HEK293 (cell line): ENCODE measurements around the gene PARD3.

Source experiments
- CTCF ChIA-PET: fragments of 350-600 bp; formaldehyde crosslinking; extraction: SDS; loops from one replicate; lab custom pipeline; 2021; ENCODE audit warnings: antibody characterized with exemption; lab: Yijun Ruan, JAX
- POLR2A ChIA-PET: fragments of 300-600 bp; formaldehyde crosslinking; extraction: SDS; loops from one replicate; lab custom pipeline; 2020; ENCODE audit warnings: antibody characterized with exemption, inconsistent platforms; lab: Yijun Ruan, JAX
- H3K27ac ChIP-seq: fragments of 200-500 bp; sonication (Bioruptor generic); 2 replicates; pipeline ENCODE4 v1.5.1; 2014; ENCODE audit warnings: low read depth, low read length, control low read depth, inconsistent platforms; ENCODE audit errors: extremely low read depth
- H3K36me3 ChIP-seq, 2 experiments: fragments of 200-500 bp in 1 of 2; sonication (Bioruptor generic) in 1 of 2; 1 replicate in 1 of 2; 2 replicates in 1 of 2; pipeline ENCODE4 v1.5.1; 2014 to 2017; ENCODE audit warnings: inconsistent platforms in 2 of 2, low read length in 2 of 2; ENCODE audit not compliant: control insufficient read depth in 2 of 2, insufficient read depth in 1 of 2
- H3K4me1 ChIP-seq: fragments of 200-500 bp; sonication (Bioruptor generic); 2 replicates; pipeline ENCODE4 v1.5.1; 2014; ENCODE audit warnings: mild to moderate bottlenecking, low read length, inconsistent platforms; ENCODE audit not compliant: control insufficient read depth, insufficient read depth
- H3K4me3 ChIP-seq: 2 replicates; pipeline ENCODE4 v1.5.1; 2011; ENCODE audit warnings: low read depth, mild to moderate bottlenecking, control low read depth, low read length, moderate library complexity
- H3K9me3 ChIP-seq: fragments of 200-500 bp; sonication (Bioruptor generic); 2 replicates; pipeline ENCODE4 v1.5.1; 2014; ENCODE audit warnings: low read depth, low read length, inconsistent platforms; ENCODE audit not compliant: control insufficient read depth, insufficient read depth
- EGR2 ChIP-seq: fragments of 450-650 bp; formaldehyde crosslinking; IDR thresholded peaks from 2 replicates; pipeline ENCODE4 v1.5.1; 2016; ENCODE audit warnings: low read depth, missing biosample characterization, missing genetic modification characterization
- MYNN ChIP-seq: fragments of 450-650 bp; formaldehyde crosslinking; IDR thresholded peaks from 2 replicates; pipeline ENCODE4 v1.5.1; 2016; ENCODE audit warnings: missing biosample characterization, missing genetic modification characterization, borderline replicate concordance
- PRDM1 ChIP-seq: fragments of 450-650 bp; formaldehyde crosslinking; IDR thresholded peaks from 2 replicates; pipeline ENCODE4; 2016; ENCODE audit warnings: missing biosample characterization, missing genetic modification characterization
- ZBTB20 ChIP-seq: fragments of 450-650 bp; formaldehyde crosslinking; IDR thresholded peaks from 2 replicates; pipeline ENCODE4 v1.5.1; 2016; ENCODE audit warnings: missing biosample characterization, missing genetic modification characterization
- ZBTB21 ChIP-seq: fragments of 450-650 bp; formaldehyde crosslinking; IDR thresholded peaks from 2 replicates; pipeline ENCODE4 v1.5.1; 2017; ENCODE audit warnings: missing biosample characterization, missing genetic modification characterization
- ZBTB48 ChIP-seq: fragments of 450-650 bp; formaldehyde crosslinking; IDR thresholded peaks from 2 replicates; pipeline ENCODE4 v1.5.1; 2016; ENCODE audit warnings: missing biosample characterization, missing genetic modification characterization
- ZBTB7A ChIP-seq: fragments of 450-650 bp; formaldehyde crosslinking; IDR thresholded peaks from 2 replicates; pipeline ENCODE4 v1.5.1; 2016; ENCODE audit warnings: low read depth, missing biosample characterization, missing genetic modification characterization
- ZNF112 ChIP-seq: fragments of 450-650 bp; formaldehyde crosslinking; IDR thresholded peaks from 2 replicates; pipeline ENCODE4 v1.5.0; 2017; ENCODE audit warnings: missing biosample characterization, missing genetic modification characterization
- ZNF121 ChIP-seq: fragments of 450-650 bp; formaldehyde crosslinking; IDR thresholded peaks from 2 replicates; pipeline ENCODE4 v1.5.1; 2016; ENCODE audit warnings: missing biosample characterization, missing genetic modification characterization
- ZNF140 ChIP-seq: fragments of 450-650 bp; formaldehyde crosslinking; IDR thresholded peaks from 2 replicates; pipeline ENCODE4 v1.5.1; 2016; ENCODE audit warnings: missing biosample characterization, missing genetic modification characterization
- ZNF174 ChIP-seq: fragments of 450-650 bp; formaldehyde crosslinking; IDR thresholded peaks from 2 replicates; pipeline ENCODE4 v1.5.0; 2017; ENCODE audit warnings: missing biosample characterization, mild to moderate bottlenecking, missing genetic modification characterization
- ZNF184 ChIP-seq: fragments of 450-650 bp; IDR thresholded peaks from 2 replicates; pipeline ENCODE4 v1.5.1; 2018; ENCODE audit warnings: missing biosample characterization, mild to moderate bottlenecking, missing genetic modification characterization
- ZNF221 ChIP-seq: fragments of 450-650 bp; formaldehyde crosslinking; IDR thresholded peaks from 2 replicates; pipeline ENCODE4 v1.5.1; 2017; ENCODE audit warnings: missing biosample characterization, missing genetic modification characterization, borderline replicate concordance
- ZNF501 ChIP-seq: fragments of 450-650 bp; formaldehyde crosslinking; IDR thresholded peaks from 2 replicates; pipeline ENCODE4 v1.5.1; 2016; ENCODE audit warnings: missing biosample characterization, missing genetic modification characterization
- ZNF600 ChIP-seq: fragments of 450-650 bp; formaldehyde crosslinking; IDR thresholded peaks from 2 replicates; pipeline ENCODE4 v1.5.1; 2016; ENCODE audit warnings: missing biosample characterization, missing genetic modification characterization
- ZNF792 ChIP-seq: fragments of 450-650 bp; formaldehyde crosslinking; IDR thresholded peaks from 2 replicates; pipeline ENCODE4 v1.5.1; 2016; ENCODE audit warnings: missing biosample characterization, missing genetic modification characterization
- TF ChIP-seq, protein P1 (sequence below): fragments of 450-650 bp; formaldehyde crosslinking; IDR thresholded peaks from 2 replicates; pipeline ENCODE4 v1.5.1; 2017; ENCODE audit warnings: missing biosample characterization, missing genetic modification characterization
- TF ChIP-seq, protein P2 (sequence below): fragments of 450-650 bp; formaldehyde crosslinking; IDR thresholded peaks from 2 replicates; pipeline ENCODE4 v1.5.1; 2016; ENCODE audit warnings: missing biosample characterization, missing genetic modification characterization
- TF ChIP-seq, protein P3 (sequence below): fragments of 450-650 bp; formaldehyde crosslinking; IDR thresholded peaks from 2 replicates; pipeline ENCODE4 v1.5.1; 2016; ENCODE audit warnings: missing biosample characterization, missing genetic modification characterization

Gene PARD3

DNA sequence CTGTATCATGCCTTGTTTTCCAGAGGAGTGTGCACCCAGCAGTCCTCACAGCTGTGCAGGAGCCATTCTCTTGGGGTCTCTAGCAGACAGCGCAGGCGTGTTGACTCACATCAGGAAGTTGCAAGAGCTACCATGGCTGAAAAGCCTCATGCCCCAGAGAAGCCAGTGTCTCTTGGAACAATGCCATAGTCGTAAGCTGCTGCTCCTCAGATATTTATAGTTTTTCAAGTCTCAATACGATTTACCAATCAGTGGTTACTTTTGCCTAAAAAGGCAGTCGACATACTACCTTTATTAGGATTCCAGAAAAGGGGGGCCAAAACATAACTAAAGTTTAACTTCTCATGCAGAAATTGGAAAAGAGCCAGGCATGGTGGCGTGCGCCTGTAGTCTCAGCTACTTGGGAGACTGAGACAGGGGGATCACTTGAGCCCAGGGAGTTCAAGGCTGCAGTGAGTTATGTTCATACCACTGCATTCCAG lies 407.7 kb downstream of the PARD3 start (continued):
- no peak for TF ChIP-seq ZNF600 (tag by site-specific recombination)
- TF ChIP-seq ZNF792 (tag by site-specific recombination), result no peak
- TF ChIP-seq, all 188 proteins: peak for 0

DNA sequence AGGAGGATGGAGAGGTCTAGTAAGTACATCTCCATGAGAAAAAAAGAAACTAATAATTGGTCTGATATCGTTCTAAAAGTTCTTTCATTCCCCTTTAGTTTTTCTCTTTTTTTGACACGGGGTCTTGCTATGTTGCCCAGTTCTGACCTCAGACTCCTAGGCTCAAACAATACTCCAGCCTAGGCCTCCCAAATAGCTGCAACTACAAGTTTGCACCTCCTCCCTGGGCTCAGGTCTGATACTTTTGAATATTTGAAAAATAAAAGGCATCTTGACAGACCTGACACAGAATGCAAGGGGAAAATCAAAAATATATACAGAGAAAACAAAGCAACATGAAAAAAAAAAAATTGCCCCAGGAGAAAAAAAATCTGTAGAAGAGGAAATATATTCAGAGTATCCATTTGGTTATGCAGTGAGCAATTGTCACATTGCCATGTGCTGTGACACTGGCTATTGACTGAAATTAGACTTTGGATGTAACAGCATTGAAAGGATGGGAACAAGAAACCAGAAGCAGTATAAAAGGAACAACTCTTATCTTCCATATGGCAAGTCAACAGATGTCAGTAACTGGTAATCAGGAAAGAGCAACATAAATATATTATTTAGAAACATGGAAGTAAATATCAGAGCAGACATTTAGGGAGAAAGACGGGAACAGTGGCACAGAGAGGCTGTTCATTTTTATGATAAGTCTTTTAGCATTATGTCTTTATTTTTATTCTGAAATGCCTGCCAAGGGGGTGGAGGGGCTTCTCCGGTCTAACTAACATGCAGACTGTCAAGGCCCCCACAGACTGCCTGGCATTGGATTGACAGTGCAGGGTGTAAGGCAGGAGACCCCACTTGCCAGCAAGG lies 408.4 kb downstream of the PARD3 start:
- ChIA-PET POLR2A (no interaction called here), CTCF (no interaction called here)
- Histone ChIP-seq H3K4me3 (no peak overlapping the region), H3K9me3 (no peaks in the 10 kb centered on the region), H3K36me3 (no peaks in the 10 kb centered on the region), H3K27ac (no peak overlapping the region), H3K4me1 (peaks cover 23% of the 10 kb centered on the region)
- TF ChIP-seq ZNF501 (tag by site-specific recombination), result no peak
- peak; percentile 61; the same call in 1 of the 2 replicates for TF ChIP-seq ZNF121
- TF ChIP-seq ZNF792 (tag by site-specific recombination), result no peak
- TF ChIP-seq ZNF221 (tag by site-specific recombination), result no peak
- no peak for TF ChIP-seq ZBTB21 (tag by site-specific recombination)
- no peak for TF ChIP-seq ZNF112 (tag by site-specific recombination)
- TF ChIP-seq MYNN (tag by site-specific recombination), result no peak

DNA sequence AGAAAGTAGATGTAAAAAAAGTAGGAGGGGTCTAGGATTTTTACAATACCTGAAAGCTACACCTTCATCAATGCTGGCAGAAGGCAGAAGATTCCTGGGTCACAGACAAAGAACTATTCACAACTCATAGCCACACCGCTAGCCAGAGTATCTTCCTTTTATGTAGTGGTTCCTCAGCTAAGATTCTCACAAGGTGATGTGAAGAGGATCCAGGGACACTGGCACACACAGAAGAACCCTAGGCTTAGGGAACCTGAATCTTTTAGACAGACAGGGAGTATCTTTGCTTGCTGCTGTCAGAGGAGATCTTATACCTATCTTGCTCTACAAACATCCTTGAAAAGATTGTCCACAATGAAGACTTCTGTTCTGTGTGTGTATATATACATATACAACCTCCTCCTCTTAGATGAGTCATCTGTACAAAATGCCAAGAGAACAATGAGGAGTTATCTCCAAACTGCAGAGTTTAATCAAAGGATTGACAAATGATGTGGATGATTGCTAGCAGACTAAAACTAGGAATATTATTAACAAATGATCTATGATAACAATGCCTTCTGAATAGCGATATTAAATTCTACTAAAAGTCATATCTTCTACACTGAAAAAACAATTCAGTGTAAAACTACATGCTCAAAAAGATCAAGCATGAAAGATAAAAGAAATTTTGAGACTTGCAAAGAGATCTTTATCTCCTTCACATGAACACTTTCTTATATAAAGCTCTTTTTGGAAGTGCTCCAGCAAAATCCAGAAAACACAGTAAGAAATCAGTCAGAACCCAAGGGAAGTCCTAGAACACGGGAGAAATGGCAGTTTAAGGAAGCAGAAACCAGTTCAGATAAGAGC lies 409.3 kb downstream of the PARD3 start:
- Histone ChIP-seq H3K9me3 (no peaks in the 10 kb centered on the region), H3K36me3 (no peaks in the 10 kb centered on the region), H3K4me3 (no peak overlapping the region), H3K27ac (no peak overlapping the region), H3K4me1 (peaks cover 24% of the 10 kb centered on the region)
- ChIA-PET POLR2A (no interaction called here), CTCF (no interaction called here)
- 0 out of 2 replicates have a peak, but pooled peaks have one; percentile 22 for TF ChIP-seq ZBTB48
- 0 out of 2 replicates have a peak, but pooled peaks have one; percentile 13 for TF ChIP-seq PRDM1 (tag by site-specific recombination)
- TF ChIP-seq, protein P1, sequence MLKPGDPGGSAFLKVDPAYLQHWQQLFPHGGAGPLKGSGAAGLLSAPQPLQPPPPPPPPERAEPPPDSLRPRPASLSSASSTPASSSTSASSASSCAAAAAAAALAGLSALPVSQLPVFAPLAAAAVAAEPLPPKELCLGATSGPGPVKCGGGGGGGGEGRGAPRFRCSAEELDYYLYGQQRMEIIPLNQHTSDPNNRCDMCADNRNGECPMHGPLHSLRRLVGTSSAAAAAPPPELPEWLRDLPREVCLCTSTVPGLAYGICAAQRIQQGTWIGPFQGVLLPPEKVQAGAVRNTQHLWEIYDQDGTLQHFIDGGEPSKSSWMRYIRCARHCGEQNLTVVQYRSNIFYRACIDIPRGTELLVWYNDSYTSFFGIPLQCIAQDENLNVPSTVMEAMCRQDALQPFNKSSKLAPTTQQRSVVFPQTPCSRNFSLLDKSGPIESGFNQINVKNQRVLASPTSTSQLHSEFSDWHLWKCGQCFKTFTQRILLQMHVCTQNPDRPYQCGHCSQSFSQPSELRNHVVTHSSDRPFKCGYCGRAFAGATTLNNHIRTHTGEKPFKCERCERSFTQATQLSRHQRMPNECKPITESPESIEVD (tag by site-specific recombination), result peak; percentile 43
- no peak for TF ChIP-seq EGR2 (tag by site-specific recombination)

DNA sequence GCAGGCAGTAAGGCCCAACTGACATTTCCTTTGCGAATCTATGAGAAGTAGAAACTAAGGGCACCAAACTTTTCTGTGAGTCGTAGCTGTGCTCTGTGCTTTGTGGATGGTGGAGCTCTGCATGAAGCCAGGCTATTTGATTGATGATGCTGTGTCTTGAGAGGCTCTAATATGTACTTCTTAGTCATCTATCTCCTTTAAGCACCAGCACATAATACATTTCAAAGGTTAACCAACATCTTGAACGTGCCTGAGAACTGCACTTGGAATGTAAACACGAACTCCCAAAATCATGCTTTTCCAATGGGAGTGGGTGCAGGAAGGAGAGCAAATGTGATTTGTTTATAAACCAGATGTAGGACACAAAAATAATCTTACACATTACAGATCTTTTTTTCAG lies 411.6 kb downstream of the PARD3 start:
- peaks cover 24% of the 10 kb centered on the region for H3K4me1 ChIP-seq
- ChIA-PET POLR2A (no interaction called here), CTCF (no interaction called here)
- H3K4me3 ChIP-seq, result no peak overlapping the region
- no peaks in the 10 kb centered on the region for H3K36me3 ChIP-seq
- TF ChIP-seq, protein P2, sequence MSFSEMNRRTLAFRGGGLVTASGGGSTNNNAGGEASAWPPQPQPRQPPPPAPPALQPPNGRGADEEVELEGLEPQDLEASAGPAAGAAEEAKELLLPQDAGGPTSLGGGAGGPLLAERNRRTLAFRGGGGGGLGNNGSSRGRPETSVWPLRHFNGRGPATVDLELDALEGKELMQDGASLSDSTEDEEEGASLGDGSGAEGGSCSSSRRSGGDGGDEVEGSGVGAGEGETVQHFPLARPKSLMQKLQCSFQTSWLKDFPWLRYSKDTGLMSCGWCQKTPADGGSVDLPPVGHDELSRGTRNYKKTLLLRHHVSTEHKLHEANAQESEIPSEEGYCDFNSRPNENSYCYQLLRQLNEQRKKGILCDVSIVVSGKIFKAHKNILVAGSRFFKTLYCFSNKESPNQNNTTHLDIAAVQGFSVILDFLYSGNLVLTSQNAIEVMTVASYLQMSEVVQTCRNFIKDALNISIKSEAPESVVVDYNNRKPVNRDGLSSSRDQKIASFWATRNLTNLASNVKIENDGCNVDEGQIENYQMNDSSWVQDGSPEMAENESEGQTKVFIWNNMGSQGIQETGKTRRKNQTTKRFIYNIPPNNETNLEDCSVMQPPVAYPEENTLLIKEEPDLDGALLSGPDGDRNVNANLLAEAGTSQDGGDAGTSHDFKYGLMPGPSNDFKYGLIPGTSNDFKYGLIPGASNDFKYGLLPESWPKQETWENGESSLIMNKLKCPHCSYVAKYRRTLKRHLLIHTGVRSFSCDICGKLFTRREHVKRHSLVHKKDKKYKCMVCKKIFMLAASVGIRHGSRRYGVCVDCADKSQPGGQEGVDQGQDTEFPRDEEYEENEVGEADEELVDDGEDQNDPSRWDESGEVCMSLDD (tag by site-specific recombination), result no peak
- TF ChIP-seq ZBTB7A (no peak), ZNF174 (tag by site-specific recombination) (no peak), ZNF140 (tag by site-specific recombination) (no peak), ZBTB20 (tag by site-specific recombination) (no peak), ZNF184 (tag by site-specific recombination) (no peak)
- TF ChIP-seq, protein P3, sequence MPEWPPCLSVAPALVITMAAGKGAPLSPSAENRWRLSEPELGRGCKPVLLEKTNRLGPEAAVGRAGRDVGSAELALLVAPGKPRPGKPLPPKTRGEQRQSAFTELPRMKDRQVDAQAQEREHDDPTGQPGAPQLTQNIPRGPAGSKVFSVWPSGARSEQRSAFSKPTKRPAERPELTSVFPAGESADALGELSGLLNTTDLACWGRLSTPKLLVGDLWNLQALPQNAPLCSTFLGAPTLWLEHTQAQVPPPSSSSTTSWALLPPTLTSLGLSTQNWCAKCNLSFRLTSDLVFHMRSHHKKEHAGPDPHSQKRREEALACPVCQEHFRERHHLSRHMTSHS (tag by site-specific recombination), result no peak
- TF ChIP-seq, all 188 proteins: peak for 0
- H3K27ac ChIP-seq, result no peak overlapping the region
- no peaks in the 10 kb centered on the region for H3K9me3 ChIP-seq
